SK-N-MC (cell line): Measurements from ENCODE around the gene PCDHB8.
"Not testable (repeated sequence)": the region's sequence is repeated elsewhere in the genome, so short reads cannot be mapped to it uniquely, and the experiment has no call there.

Source experiments
- DNase-seq: peaks from one replicate; pipeline ENCODE4 v3.0.0-alpha.2; 2011; ENCODE audit warnings: low read depth, low spot score
- H3K27ac ChIP-seq: fragments of 200-600 bp; sonication (generic); 2 replicates; pipeline ENCODE4 v1.5.1; 2016; ENCODE audit warnings: mixed run types
- H3K36me3 ChIP-seq: fragments of 200-600 bp; sonication (generic); 2 replicates; pipeline ENCODE4 v1.6.1; 2017; ENCODE audit warnings: antibody characterized with exemption, low read length, mixed read lengths; ENCODE audit not compliant: insufficient read depth
- H3K4me3 ChIP-seq: fragments of 200-600 bp; sonication (generic); 2 replicates; pipeline ENCODE4 v1.5.1; 2016
- H3K9ac ChIP-seq: fragments of 200-600 bp; sonication (generic); 2 replicates; pipeline ENCODE4 v1.8.0; 2017; ENCODE audit warnings: mixed run types, mixed read lengths; ENCODE audit not compliant: insufficient read length
- H3K9me3 ChIP-seq: fragments of 200-600 bp; sonication (generic); 2 replicates; pipeline ENCODE4 v1.6.1; 2017; ENCODE audit warnings: low read depth, mild to moderate bottlenecking, antibody characterized with exemption, low read length, moderate library complexity, mixed read lengths
- EZH2 ChIP-seq: fragments of 200-600 bp; sonication (generic); IDR thresholded peaks from one replicate; pipeline ENCODE4 v1.6.1; 2017; ENCODE audit warnings: antibody characterized with exemption
- FOXP2 ChIP-seq: optimal IDR thresholded peaks from 2 replicates; pipeline ENCODE3; 2011; ENCODE audit warnings: mild to moderate bottlenecking, moderate library complexity; ENCODE audit not compliant: insufficient read depth; ENCODE audit errors: extremely low read length, control extremely low read depth
- POLR2AphosphoS5 ChIP-seq: IDR thresholded peaks from 2 replicates; pipeline ENCODE4 v1.6.1; 2012; ENCODE audit warnings: mild to moderate bottlenecking, low read depth, low read length, borderline replicate concordance

The PCDHB8 gene

DNA sequence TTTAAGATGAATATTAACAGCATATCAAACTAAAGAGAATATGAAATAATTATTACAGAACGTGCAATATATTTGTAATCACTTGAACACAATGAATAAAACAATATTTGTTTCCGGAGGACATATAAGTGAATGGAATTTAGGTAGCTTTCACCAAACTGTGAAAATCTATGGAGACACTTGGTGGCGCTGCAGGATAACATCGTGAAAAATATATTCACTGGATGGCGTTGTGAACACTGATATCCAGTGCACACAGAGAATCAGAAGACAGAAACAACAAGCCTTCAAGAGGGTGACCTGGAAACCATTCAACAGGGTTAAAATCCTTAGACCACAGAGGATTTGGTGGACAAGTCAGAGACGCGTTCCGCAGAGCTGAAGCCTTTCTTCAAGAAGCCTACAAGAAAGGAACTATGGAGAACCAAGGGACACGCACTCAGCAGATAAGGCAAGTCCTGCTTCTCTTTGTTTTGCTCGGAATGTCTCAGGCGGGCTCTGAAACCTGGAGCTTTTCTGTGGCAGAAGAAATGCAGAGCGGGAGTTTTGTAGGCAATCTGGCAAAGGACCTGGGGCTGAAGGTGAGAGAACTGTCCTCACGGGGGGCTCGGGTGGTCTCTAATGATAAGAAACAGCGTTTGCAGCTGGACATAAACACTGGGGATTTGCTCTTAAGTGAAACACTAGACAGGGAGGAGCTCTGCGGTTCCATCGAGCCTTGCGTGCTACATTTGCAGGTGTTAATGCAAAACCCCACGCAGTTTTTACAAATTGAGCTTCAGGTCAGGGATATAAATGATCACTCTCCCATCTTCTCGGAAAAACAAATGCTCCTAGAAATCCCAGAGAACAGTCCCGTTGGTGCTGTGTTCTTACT, 22.0 kb downstream of the PCDHB8 start, which contains the start of gene PCDHB11:
Gene PCDHB11, plus strand, starts transcription at position 269 of the 877 bp plus-strand sequence. Its CDS starts 148 bp downstream, at position 417.
- Histone ChIP-seq H3K27ac (no peak within 1 kb of the TSS), H3K36me3 (no peaks in the 10 kb centered on the region), H3K9me3 (no peaks in the 10 kb centered on the region; the same call in 1 of the 2 replicates), H3K9ac (peak within 1 kb of the TSS; percentile 84), H3K4me3 (peak within 1 kb of the TSS; percentile 88)
- peak; percentile 45; the same call in 1 of the 2 replicates for TF ChIP-seq POLR2AphosphoS5
- no peak for TF ChIP-seq FOXP2
- no peak for TF ChIP-seq EZH2
- DNase-seq = peak; percentile 75

DNA sequence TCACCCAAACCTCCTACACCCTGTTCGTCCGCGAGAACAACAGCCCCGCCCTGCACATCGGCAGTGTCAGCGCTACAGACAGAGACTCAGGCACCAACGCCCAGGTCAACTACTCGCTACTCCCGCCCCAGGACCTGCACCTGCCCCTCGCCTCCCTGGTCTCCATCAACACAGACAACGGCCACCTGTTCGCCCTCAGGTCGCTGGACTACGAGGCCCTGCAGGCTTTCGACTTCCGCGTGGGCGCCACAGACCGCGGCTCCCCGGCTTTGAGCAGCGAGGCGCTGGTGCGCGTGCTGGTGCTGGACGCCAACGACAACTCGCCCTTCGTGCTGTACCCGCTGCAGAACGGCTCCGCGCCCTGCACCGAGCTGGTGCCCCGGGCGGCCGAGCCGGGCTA, 23.5 kb downstream of the PCDHB8 start:
- H3K27ac ChIP-seq, H3K4me3 ChIP-seq, DNase-seq, H3K9ac ChIP-seq, H3K9me3 ChIP-seq, H3K36me3 ChIP-seq: not testable (repeated sequence)

DNA sequence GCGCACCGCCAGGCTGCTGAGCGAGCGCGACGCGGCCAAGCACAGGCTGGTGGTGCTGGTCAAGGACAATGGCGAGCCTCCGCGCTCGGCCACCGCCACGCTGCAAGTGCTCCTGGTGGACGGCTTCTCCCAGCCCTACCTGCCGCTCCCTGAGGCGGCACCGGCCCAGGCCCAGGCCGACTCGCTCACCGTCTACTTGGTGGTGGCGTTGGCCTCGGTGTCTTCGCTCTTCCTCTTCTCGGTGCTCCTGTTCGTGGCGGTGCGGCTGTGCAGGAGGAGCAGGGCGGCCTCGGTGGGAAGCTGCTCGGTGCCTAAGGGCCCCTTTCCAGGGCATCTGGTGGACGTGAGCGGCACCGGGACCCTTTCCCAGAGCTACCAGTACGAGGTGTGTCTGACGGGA, 24.1 kb downstream of the PCDHB8 start:
- H3K4me3 ChIP-seq, H3K27ac ChIP-seq, H3K36me3 ChIP-seq, H3K9ac ChIP-seq, H3K9me3 ChIP-seq, DNase-seq: not testable (repeated sequence)

DNA sequence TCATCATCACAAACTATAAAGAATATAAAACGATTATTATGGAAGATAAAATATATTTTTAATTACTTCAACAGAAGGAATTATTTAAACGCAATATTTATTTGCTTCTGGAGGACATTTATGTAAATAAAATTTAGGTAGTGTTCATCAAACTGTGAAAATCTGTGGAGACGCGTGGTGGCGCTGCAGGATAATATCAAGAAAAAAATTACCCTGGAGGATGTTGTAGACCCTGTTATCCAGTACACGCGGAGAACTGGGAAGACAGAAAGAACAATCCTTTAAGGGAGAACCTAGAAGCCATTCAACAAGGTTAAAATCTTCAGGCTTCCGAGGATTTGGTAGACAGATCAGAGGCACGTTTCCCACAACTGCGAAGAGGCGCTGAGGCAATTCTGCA, 30.9 kb downstream of the PCDHB8 start, which contains the start of gene PCDHB12:
Gene PCDHB12, plus strand, starts transcription at position 242 of the 400 bp plus-strand sequence. CDS start 189 bp downstream, outside the sequence.
- no peak for DNase-seq
- H3K9me3 ChIP-seq = no peaks in the 10 kb centered on the region; the same call in 1 of the 2 replicates
- no peak within 1 kb of the TSS for H3K4me3 ChIP-seq
- no peak within 1 kb of the TSS for H3K27ac ChIP-seq
- H3K36me3 ChIP-seq = no peaks in the 10 kb centered on the region
- TF ChIP-seq EZH2 = no peak
- TF ChIP-seq FOXP2 = no peak
- no peak for TF ChIP-seq POLR2AphosphoS5
- no peak within 1 kb of the TSS for H3K9ac ChIP-seq

DNA sequence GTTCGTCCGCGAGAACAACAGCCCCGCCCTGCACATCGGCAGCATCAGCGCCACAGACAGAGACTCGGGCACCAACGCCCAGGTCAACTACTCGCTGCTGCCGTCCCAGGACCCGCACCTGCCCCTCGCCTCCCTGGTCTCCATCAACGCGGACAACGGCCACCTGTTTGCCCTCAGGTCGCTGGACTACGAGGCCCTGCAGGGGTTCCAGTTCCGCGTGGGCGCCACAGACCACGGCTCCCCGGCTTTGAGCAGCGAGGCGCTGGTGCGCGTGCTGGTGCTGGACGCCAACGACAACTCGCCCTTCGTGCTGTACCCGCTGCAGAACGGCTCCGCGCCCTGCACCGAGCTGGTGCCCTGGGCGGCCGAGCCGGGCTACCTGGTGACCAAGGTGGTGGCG, 32.7 kb downstream of the PCDHB8 start:
- H3K36me3 ChIP-seq, H3K27ac ChIP-seq, H3K9me3 ChIP-seq, H3K9ac ChIP-seq, DNase-seq, H3K4me3 ChIP-seq: not testable (repeated sequence)

DNA sequence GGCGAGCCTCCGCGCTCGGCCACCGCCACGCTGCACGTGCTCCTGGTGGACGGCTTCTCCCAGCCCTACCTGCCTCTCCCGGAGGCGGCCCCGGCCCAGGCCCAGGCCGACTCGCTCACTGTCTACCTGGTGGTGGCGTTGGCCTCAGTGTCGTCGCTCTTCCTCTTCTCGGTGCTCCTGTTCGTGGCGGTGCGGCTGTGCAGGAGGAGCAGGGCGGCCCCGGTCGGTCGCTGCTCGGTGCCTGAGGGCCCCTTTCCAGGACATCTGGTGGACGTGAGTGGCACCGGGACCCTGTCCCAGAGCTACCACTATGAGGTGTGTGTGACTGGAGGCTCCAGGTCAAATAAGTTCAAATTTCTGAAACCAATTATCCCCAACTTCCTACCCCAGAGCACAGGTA, 33.3 kb downstream of the PCDHB8 start:
- H3K36me3 ChIP-seq, H3K4me3 ChIP-seq, DNase-seq, H3K27ac ChIP-seq, H3K9ac ChIP-seq, H3K9me3 ChIP-seq: not testable (repeated sequence)

DNA sequence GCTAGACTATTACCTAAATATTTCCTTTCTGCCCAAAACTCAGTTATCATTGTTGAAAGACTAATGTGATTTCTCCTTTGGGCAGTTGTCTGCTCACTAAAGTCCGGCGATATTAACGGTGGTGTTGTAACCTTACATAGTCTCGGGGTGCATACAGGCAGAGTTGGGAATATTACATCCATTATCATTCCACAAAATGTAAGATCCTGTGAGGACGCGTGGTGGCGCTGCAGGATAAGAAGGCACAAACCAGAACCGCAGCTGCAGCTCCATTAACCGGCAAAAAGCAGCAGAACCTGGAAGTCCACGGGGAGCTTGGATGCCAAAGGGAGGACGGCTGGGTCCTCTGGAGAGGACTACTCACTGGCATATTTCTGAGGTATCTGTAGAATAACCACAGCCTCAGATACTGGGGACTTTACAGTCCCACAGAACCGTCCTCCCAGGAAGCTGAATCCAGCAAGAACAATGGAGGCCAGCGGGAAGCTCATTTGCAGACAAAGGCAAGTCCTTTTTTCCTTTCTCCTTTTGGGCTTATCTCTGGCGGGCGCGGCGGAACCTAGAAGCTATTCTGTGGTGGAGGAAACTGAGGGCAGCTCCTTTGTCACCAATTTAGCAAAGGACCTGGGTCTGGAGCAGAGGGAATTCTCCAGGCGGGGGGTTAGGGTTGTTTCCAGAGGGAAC, 36.2 kb downstream of the PCDHB8 start, which contains the start of gene PCDHB13:
Gene PCDHB13, plus strand, starts transcription at position 264 of the 684 bp plus-strand sequence. Its CDS starts 205 bp downstream, at position 469.
- H3K9me3 ChIP-seq, H3K36me3 ChIP-seq, H3K4me3 ChIP-seq, H3K9ac ChIP-seq, DNase-seq, H3K27ac ChIP-seq: not testable (repeated sequence)

DNA sequence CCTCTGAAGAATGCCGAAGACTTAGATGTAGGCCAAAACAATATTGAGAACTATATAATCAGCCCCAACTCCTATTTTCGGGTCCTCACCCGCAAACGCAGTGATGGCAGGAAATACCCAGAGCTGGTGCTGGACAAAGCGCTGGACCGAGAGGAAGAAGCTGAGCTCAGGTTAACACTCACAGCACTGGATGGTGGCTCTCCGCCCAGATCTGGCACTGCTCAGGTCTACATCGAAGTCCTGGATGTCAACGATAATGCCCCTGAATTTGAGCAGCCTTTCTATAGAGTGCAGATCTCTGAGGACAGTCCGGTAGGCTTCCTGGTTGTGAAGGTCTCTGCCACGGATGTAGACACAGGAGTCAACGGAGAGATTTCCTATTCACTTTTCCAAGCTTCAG, 37.0 kb downstream of the PCDHB8 start:
- not testable (repeated sequence) for H3K4me3 ChIP-seq, H3K9me3 ChIP-seq, H3K36me3 ChIP-seq, H3K9ac ChIP-seq, DNase-seq, H3K27ac ChIP-seq

DNA sequence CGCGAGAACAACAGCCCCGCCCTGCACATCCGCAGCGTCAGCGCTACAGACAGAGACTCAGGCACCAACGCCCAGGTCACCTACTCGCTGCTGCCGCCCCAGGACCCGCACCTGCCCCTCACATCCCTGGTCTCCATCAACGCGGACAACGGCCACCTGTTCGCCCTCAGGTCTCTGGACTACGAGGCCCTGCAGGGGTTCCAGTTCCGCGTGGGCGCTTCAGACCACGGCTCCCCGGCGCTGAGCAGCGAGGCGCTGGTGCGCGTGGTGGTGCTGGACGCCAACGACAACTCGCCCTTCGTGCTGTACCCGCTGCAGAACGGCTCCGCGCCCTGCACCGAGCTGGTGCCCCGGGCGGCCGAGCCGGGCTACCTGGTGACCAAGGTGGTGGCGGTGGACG, 37.9 kb downstream of the PCDHB8 start:
- not testable (repeated sequence) for H3K36me3 ChIP-seq, H3K4me3 ChIP-seq, DNase-seq, H3K27ac ChIP-seq, H3K9ac ChIP-seq, H3K9me3 ChIP-seq

DNA sequence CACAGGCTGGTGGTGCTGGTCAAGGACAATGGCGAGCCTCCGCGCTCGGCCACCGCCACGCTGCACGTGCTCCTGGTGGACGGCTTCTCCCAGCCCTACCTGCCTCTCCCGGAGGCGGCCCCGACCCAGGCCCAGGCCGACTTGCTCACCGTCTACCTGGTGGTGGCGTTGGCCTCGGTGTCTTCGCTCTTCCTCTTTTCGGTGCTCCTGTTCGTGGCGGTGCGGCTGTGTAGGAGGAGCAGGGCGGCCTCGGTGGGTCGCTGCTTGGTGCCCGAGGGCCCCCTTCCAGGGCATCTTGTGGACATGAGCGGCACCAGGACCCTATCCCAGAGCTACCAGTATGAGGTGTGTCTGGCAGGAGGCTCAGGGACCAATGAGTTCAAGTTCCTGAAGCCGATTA, 38.4 kb downstream of the PCDHB8 start:
- H3K9me3 ChIP-seq = not testable (repeated sequence)

More for the DNA sequence above, 38.4 kb downstream of the PCDHB8 start:
- not testable (repeated sequence) for H3K9ac ChIP-seq, H3K36me3 ChIP-seq, H3K4me3 ChIP-seq, DNase-seq, H3K27ac ChIP-seq
